Stomach (tissue), 4 donors: ENCODE measurements around the gene ACSL3.

Source experiments
- POLR2A ChIP-seq, 4 donors: fragments of 450-650 bp; IDR thresholded peaks; one replicate each; pipeline ENCODE4 v1.6.1; 2016; ENCODE audit warnings: antibody characterized with exemption in 4 of 4, control low read depth in 2 of 4, mild to moderate bottlenecking in 1 of 4, moderate library complexity in 1 of 4
- POLR2AphosphoS5 ChIP-seq, 3 donors: sonication (generic); formaldehyde crosslinking; IDR thresholded peaks; one replicate each; pipeline ENCODE4 v1.6.1; 2016; ENCODE audit warnings: antibody characterized with exemption in 3 of 3

GRCh38 chr2:222902660-222903059, 41.8 kb downstream of the ACSL3 start:
- no peak for TF ChIP-seq POLR2A (IDR thresholded peaks at IDR 0.05)
- no peak for TF ChIP-seq POLR2AphosphoS5 (IDR thresholded peaks at IDR 0.05)
